Measurements from ENCODE around the gene CCDC107.
"Not testable (repeated sequence)": the region's sequence is repeated elsewhere in the genome, so short reads cannot be mapped to it uniquely, and the experiment has no call there.

The CCDC107 gene, protein sequence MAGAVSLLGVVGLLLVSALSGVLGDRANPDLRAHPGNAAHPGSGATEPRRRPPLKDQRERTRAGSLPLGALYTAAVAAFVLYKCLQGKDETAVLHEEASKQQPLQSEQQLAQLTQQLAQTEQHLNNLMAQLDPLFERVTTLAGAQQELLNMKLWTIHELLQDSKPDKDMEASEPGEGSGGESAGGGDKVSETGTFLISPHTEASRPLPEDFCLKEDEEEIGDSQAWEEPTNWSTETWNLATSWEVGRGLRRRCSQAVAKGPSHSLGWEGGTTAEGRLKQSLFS
- long read RNA-seq, donor 1, transcript CCDC107-206 (5 exons, 1,242 nt), result major isoform, 15 of 37 reads
- long read RNA-seq, donor 1, transcript CCDC107-204 (6 exons, 1,173 nt), result minor isoform, 11 of 37 reads
- long read RNA-seq, donor 1, partial matches to known transcripts, result 5 of 37 reads
- long read RNA-seq, donor 1, other reads (novel, unspliced or antisense), result 0 of 37 reads
- long read RNA-seq, donor 2, transcript CCDC107-204 (6 exons, 1,173 nt), result major isoform, 7 of 16 reads
- long read RNA-seq, donor 2, transcript CCDC107-206 (5 exons, 1,242 nt), result major isoform, 7 of 16 reads
- long read RNA-seq, donor 2, partial matches to known transcripts, result 0 of 16 reads
- long read RNA-seq, donor 2, other reads (novel, unspliced or antisense), result 0 of 16 reads
- long read RNA-seq, donor 3, transcript CCDC107-206 (5 exons, 1,242 nt), result major isoform, 5 of 9 reads
- long read RNA-seq, donor 3, partial matches to known transcripts, result 0 of 9 reads
- long read RNA-seq, donor 3, other reads (novel, unspliced or antisense), result 0 of 9 reads
- long read RNA-seq, donor 4, transcript CCDC107-206 (5 exons, 1,242 nt), result major isoform, 6 of 15 reads
- long read RNA-seq, donor 4, partial matches to known transcripts, result 0 of 15 reads
- long read RNA-seq, donor 4, other reads (novel, unspliced or antisense), result 0 of 15 reads
- long read RNA-seq, donor 5, transcript CCDC107-206 (5 exons, 1,242 nt), result major isoform, 14 of 22 reads
- long read RNA-seq, donor 5, partial matches to known transcripts, result 0 of 22 reads
- long read RNA-seq, donor 5, other reads (novel, unspliced or antisense), result 0 of 22 reads
- long read RNA-seq, donor 6, transcript CCDC107-204 (6 exons, 1,173 nt), result major isoform, 8 of 21 reads
- long read RNA-seq, donor 6, transcript CCDC107-206 (5 exons, 1,242 nt), result minor isoform, 6 of 21 reads
- long read RNA-seq, donor 6, partial matches to known transcripts, result 0 of 21 reads
- long read RNA-seq, donor 6, other reads (novel, unspliced or antisense), result 0 of 21 reads
- long read RNA-seq, donor 7, transcript CCDC107-206 (5 exons, 1,242 nt), result minor isoform, 10 of 29 reads
- long read RNA-seq, donor 7, transcript CCDC107-204 (6 exons, 1,173 nt), result major isoform, 13 of 29 reads
- long read RNA-seq, donor 7, partial matches to known transcripts, result 0 of 29 reads
- long read RNA-seq, donor 7, other reads (novel, unspliced or antisense), result 0 of 29 reads
- long read RNA-seq, donor 8, transcript CCDC107-204 (6 exons, 1,173 nt), result minor isoform, 10 of 24 reads
- long read RNA-seq, donor 8, transcript CCDC107-206 (5 exons, 1,242 nt), result major isoform, 11 of 24 reads
- long read RNA-seq, donor 8, partial matches to known transcripts, result 0 of 24 reads
- long read RNA-seq, donor 8, other reads (novel, unspliced or antisense), result 0 of 24 reads

DNA sequence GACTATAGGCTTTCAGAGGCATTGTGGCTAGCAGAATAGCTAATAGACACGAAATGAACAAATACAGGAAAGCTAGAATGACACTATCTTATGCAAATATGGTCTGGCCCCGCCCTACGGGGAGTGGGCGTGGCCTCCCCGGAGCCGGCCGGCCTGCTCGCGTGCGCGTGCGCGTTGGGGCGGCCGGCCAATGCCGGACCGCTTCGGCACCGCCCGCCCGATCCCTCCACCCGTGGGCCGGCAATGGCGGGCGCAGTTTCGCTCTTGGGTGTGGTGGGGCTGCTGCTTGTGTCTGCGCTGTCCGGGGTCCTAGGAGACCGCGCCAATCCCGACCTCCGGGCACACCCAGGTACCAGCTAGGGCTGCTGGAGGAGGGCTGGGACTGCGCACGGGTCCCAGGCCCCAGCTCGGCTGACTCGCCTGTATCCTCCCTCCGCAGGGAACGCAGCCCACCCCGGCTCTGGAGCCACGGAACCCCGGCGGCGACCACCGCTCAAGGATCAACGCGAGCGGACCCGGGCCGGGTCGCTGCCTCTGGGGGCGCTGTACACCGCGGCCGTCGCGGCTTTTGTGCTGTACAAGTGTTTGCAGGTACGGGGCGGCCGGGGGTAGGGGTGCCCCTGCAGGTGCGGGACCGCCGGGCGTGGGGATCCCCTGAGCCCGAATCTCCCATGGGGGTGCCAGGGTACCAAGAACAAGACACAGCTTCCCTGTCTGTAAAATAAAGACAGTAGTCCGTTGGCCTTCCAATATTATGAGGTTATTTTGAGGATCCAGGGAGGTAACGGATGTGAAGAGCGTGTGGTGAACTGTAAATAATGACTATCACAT lies at the start of gene CCDC107:
TSS of gene CCDC107 (plus strand) at position 156 of the 831 bp plus-strand sequence. CDS start at position 244, 88 bp downstream.
- DNase-seq, result peak; percentile 98

DNA sequence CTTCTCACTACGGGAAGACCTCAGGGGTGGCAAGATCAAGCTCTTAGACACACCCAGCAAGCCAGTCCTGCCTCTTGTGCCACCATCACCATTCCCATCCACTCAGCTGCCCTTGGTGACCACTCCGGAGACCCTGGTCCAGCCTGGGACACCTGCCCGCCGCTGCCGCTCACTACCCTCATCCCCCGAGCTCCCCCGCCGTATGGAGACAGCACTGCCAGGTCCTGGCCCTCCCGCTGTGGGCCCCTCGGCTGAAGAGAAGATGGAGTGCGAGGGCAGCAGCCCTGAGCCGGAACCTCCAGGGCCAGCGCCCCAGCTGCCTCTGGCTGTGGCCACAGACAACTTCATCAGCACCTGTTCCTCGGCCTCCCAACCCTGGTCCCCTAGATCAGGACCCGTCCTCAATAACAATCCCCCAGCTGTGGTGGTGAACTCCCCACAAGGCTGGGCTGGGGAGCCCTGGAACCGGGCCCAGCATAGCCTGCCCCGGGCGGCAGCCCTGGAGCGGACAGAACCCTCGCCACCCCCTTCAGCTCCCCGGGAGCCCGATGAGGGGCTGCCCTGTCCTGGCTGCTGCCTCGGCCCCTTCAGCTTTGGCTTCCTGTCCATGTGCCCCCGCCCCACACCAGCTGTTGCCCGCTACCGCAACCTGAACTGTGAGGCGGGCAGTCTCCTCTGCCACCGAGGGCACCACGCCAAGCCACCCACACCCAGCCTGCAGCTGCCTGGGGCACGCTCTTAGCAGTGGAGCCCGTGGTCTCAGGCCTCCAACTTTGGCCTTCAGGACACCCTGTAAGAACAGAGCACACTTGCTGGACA lies 48.9 kb upstream of the CCDC107 start:
- no peak for DNase-seq

DNA sequence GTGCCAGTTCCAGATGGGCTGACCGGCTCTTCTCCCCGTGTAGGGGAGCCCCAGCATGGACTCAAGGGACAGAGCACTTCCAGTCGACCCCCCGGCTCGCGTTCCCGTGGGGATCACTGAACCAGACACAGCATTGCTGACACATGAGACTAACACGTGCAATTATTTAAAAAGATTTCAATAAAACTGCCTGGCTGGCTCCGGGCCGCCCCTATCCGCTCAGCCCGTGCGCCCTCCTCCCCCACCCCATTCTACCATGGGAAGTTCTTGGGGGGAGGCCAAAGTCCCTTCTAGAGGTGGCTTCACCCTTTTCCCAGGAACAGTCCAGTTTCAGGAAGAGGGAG lies 48.3 kb upstream of the CCDC107 start:
- no peak for DNase-seq

DNA sequence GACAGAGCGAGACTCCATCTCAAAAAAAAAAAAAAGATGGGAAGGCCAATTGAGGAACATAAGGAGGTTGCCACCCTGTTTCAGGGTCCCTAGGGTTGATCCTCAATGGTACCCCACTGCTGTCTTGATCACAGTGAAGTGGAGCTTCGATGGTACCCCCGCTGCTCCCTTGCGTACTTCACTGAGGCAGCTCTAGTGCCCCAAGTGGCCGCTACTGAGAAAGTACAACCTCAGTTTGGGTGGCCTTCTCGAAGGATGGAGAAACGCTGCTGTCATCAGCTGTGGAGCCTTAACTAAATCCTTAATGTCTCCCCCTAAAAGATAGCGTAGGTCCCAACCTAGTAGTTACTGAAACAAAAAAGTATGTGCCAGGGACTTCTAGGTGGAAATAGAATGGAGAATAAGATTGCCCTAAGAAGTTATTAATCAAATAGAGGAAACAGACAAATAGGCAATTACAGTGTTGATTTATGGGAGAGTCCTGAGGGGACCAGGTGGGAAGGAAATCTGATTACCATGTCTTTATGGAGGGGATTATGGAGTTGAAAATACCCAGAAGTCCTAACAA lies 46.8 kb upstream of the CCDC107 start:
- no peak for DNase-seq

DNA sequence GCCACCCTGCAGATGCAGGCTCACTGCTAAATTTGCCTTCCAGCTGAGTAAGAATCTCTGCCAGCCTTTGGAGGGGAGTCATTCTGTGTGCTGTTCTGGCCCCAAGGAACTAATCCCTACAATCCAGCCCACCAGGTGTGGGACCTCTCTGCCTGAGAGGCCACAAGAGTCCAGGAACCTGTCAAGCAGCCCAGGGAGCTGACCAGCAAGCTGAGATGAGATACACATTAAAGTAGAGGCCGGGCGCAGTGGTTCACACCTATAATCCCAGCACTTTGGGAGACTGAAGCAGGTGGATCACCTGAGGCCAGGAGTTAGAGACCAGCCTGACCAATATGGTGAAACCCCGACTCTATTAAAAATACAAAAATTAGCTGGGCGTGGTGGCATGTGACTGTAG lies 46.0 kb upstream of the CCDC107 start:
- DNase-seq, result not testable (repeated sequence)

DNA sequence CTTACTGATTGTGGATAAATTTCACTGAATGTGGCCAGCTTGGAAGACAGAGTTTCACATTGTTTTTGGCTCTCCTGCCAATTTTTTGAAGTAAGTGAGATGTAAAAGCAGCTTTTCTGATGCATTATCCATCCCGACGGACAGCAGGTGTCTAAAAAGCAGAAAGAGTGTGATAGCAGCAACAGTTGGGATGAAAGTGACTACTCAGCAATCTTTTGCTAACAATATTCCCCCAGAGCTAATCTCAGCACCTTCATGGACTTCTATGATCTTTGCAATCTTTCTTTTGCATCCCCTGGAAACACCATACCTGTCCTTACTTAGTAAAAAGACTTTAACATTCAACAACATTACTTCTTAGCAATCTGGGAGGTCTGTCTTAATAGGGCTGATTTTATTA lies 45.2 kb upstream of the CCDC107 start:
- DNase-seq, result no peak

DNA sequence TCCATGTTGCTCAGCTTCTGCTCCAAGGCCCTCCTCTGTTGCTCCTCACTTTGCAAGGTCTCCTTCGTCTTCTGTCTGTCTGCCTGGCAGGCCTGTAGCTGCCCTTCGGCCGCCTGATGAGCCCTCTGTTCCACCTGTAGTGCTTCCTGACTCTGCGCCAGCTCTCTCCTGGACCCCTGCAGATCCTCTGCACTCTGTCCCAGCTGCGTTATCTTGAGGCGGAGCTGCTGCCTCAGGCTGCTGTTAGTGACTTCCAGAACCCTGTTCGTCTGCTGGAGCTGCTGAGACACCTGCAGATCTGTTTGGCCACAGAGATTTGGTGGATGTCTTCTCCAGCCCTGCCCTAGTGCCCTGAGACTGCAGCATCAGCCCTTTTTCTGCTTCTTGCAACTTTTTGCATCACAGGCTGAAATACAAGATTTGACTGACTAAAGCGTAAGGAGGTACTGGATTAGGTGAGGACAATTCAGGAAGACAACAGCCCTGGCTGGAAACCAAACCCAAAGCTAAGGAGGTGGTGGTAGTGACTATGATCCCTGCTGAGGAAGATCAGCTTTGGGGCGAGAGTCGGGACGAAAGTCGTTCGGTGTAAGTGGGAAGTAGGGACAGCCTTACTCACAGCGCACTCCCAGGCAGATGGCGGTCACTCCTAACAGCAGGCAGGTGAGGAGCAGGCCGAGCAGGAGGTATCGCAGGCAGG lies 42.0 kb upstream of the CCDC107 start:
- DNase-seq, result no peak

DNA sequence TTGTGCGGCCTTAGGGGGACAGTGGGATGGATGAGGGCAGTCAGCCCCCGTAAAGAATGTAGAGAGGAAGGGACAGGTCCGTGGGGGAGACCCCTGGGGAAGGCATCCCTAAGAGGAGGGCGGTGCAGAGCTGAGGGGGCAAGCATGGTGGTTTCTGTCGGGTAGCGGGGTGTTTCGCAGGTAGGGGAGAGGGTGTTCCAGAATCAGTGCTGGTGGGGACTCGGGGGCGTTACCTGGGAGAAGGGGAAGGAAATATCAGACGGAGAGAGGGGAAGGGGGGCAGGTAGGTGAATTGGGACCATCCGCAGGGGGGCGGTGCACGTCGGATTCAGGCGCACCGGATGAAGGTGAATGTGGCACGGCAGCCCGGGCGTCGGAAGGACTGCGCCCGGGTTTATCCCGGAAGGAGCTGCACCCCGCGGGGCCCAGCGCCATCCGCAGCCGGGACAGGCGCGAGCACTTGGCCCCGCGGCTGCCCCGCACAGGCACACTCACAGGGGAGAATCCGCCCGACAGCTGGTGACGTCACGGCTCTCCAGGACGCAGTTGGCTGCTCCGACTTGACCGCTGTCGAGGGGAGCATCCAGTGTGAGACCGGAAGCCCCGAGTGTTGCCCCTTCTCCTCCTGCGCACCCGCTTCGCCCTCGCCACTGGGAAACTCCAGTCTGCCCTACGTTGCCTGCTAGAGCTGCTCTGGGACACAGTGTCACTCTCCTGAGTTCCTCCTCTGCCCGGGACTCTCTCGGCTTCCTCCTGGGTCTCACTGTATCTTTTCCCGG lies 41.2 kb upstream of the CCDC107 start:
- DNase-seq, result peak; percentile 61

DNA sequence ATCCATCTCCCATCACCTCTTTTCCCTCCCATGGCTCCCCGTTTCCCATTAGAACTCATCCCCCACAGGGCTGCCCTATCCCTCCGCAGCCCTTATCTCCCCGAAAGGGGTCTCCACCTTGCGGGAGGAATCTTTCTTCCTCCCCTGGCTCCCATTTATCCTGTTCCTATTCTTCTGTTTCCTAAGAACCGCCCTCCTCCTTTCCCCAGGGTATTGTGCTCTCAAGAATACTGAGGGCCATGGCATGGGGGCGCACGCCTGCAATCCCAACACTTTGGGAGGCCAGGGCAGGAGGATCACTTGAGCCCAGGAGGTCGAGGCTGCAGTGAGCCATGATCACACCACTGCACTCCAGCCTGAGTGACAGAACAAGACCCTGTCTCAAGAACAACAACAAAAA lies 40.5 kb upstream of the CCDC107 start:
- no peak for DNase-seq

DNA sequence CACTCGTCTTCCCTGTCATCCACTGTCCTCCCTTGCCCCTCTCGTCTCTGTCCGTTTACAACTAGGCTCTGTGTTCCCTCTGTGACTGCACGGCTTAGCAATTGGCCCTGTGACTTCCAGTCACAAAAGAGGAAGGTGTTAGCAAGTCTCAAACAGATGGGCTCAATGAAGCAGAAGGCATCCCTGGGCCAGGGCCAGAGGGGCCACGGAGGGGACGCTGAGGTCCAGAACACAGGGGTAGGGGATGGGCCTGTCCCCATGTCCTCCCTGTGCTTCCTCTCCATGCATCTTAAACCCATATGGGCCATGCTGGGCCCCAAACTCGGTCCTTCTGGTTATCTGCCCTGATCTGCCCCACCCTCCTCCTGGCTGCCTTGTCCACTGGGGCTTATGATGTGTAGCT lies 39.8 kb upstream of the CCDC107 start, which contains the start of gene CD72:
TSS of gene CD72 (minus strand) at position 89 of the 403 bp plus-strand sequence. CDS start 110 bp downstream, outside the sequence.
- DNase-seq, result no peak

DNA sequence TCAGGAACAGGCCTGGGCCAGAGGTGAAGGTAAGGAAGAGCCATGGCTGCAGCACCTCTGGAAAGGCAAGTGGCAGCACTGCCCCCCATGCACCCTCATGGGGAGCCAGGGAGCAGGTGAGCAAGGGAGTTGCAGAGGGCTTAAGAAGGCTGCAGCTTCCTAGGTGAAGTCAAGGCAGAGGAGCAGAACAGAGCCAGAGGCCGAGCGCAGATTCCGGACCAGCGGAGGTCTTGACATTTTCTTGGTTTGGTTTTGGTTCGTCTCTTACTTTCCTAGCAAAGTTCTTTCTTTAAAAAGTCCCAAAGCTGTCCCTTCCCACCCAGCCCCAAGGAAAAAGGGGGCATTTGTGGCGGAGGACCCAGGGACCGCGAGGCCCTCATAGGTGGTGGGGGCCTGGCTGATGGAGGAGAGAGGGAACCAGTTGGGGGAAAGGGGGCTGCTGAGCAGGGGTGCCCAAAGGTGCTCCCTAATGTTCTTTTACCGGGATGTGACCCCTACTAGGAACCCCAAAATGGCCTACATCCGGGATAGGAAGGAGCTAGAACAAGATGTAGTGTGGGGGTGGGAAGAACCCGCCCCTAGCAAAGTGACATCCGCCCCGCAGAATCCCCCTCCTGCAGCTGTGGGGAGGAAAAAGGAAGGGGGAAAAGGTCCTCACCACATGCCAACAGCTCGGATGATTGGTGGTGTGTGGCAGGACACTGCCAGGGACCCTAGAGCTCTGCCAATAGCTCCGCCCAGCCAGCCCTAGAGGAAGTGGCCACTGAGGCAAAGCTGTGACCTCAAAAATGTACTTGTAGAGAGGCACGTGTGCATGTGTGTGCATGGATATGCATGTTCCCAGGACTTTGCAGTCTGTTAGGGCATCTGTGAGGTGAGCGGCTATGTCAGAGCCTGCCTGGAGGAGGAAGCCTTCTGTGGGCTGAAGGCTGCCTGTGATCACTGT lies 39.0 kb upstream of the CCDC107 start:
- DNase-seq, result no peak

DNA sequence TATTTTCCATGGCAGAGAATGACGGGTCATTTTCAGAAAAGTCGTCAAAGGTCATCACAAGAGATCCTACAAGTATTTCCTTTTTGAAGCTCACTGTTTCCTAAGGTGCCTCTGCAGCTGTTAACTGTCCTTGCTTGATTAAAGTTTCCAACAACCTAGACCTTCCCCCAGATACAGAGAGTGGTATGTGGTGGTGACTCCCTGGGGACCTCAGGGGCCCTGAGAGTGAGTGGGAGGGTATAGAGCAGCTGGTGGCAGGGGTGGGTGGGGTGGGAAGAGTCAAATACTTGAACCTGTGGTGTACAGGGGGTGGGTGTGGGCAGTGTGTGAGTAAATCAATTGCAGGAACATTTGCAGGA lies 38.3 kb upstream of the CCDC107 start:
- no peak for DNase-seq

DNA sequence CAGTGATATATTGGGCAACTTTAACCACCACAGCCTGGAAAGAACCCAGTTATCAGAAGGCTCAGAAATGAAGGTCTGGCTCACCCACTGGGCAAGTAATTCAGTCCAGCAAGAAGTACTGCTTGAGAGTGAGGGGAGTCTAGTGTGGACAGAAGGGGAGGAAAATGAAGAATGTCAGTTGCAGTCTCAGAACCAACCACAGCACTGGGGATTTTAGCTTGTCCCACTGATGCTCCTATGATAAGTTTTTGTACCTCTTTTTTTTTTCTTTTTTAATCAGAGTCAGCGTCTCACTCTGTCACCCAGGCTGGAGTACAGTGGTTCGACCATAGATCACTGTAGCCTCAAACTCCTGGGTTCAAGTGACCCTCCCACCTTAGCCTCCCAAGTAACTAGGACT lies 30.5 kb upstream of the CCDC107 start:
- no peak for DNase-seq

DNA sequence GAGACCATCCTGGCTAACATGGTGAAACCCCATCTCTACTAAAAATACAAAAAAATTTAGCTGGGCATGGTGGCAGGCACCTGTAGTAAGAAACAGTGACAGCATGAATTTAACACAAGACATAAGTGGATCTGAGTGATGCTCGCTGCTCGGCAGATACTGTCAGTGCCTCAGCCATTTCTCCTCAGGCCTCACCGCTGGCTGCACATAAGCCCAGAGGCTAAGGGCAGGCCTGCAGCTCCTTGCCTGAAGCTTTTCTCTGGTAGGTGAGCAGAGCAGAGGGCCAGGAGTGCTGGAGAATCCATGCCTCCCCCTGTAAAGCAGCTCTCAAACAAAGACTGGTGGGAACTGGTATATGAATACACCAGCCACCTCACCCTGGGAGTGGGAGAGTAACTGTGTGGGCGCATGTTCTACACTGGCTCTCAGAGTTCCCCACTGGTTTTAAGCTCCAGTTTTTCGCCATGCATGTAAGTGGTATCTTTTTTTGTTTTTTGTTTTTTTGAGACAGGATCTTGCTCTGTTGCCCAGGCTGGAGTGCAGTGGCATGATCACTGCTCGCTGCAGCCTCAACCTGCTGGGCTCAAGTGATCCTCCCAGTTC lies 29.6 kb upstream of the CCDC107 start:
- no peak for DNase-seq

DNA sequence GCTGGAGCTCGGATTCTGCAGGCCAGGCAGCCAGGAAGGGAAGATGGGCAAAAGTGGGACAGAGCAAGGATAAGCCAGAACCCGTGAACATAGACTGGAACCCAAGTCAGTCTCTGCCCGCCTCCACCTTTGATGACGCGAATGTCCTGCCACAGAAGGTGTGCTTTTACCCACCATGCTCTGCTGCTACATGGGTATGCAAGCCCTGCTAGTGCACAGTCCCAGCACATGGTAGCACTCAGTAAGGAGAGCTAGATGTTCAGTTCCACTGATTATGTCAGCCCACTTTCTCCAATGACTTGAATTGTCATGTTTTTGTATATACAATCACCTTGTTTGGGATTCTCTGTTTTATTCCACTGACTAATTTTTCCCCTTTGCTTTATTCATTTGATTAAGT lies 28.5 kb upstream of the CCDC107 start:
- no peak for DNase-seq

DNA sequence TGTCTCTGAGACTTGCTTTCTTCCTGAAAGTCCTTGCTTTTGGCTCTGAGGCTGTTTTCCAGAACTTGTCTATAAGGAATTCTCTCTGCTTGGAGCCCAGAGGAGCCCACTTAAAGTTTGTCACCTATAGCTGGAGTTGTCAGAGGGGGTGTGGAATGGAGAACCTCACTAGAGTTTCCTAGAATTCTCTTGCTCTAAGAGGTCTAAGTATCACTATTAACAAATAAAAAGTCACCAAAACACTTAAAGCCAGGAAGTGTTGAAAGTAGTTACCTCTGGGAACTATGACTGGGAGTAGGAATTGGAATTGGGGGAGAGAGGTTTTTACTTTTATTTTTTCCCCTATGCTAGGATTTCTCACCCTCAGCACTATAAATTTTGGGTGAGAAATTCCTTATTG lies 22.4 kb upstream of the CCDC107 start:
- no peak for DNase-seq
